DOHH2 (cell line): ENCODE measurements around the gene ADNP2.

Experiments used
- H3F3A ChIP-seq: fragments of 200-600 bp; sonication (generic), shearing (Covaris generic); 2 replicates; pipeline ENCODE4 v1.6.0; 2016; ENCODE audit warnings: antibody characterized with exemption, mild to moderate bottlenecking; ENCODE audit not compliant: control insufficient read depth, insufficient read depth
- H3K27ac ChIP-seq: fragments of 200-600 bp; sonication (generic); 2 replicates; pipeline ENCODE4 v1.5.1; 2014; ENCODE audit warnings: low read depth, mild to moderate bottlenecking, low read length, moderate library complexity
- H3K27me3 ChIP-seq: fragments of 200-600 bp; sonication (generic); 2 replicates; pipeline ENCODE4 v1.6.1; 2014; ENCODE audit warnings: mild to moderate bottlenecking, low read length, mixed read lengths; ENCODE audit not compliant: control insufficient read depth
- H3K36me3 ChIP-seq: fragments of 200-600 bp; sonication (generic); 2 replicates; pipeline ENCODE4 v1.6.1; 2014; ENCODE audit warnings: mild to moderate bottlenecking, low read length, moderate library complexity, mixed read lengths; ENCODE audit not compliant: control insufficient read depth
- H3K4me1 ChIP-seq: fragments of 200-600 bp; sonication (generic); 2 replicates; pipeline ENCODE4 v1.6.1; 2014; ENCODE audit warnings: mild to moderate bottlenecking, low read length, mixed read lengths; ENCODE audit not compliant: control insufficient read depth
- H3K4me2 ChIP-seq: fragments of 200-600 bp; sonication (generic); 2 replicates; pipeline ENCODE4 v1.6.0; 2014; ENCODE audit warnings: mild to moderate bottlenecking, low read length, moderate library complexity
- H3K4me3 ChIP-seq: fragments of 200-600 bp; sonication (generic); 2 replicates; pipeline ENCODE4 v1.5.1; 2014; ENCODE audit warnings: mild to moderate bottlenecking, low read length, mixed read lengths
- H3K79me2 ChIP-seq: fragments of 200-600 bp; sonication (generic); 2 replicates; pipeline ENCODE4 v1.6.1; 2014; ENCODE audit warnings: mild to moderate bottlenecking, low read length, mixed read lengths; ENCODE audit not compliant: control insufficient read depth
- H3K9me2 ChIP-seq: fragments of 200-600 bp; sonication (generic); replicated peaks from 2 replicates; pipeline ENCODE4 v1.6.1; 2014; ENCODE audit warnings: mild to moderate bottlenecking, low read length, mixed read lengths; ENCODE audit not compliant: control insufficient read depth
- H3K9me3 ChIP-seq: fragments of 200-600 bp; sonication (generic); 2 replicates; pipeline ENCODE4 v1.6.1; 2014; ENCODE audit warnings: antibody characterized with exemption, low read length, mixed read lengths; ENCODE audit not compliant: control insufficient read depth, insufficient read depth
- H4K20me1 ChIP-seq: fragments of 200-600 bp; sonication (generic); 2 replicates; pipeline ENCODE4 v1.6.0; 2014; ENCODE audit warnings: low read depth, mild to moderate bottlenecking, antibody characterized with exemption, low read length, moderate library complexity; ENCODE audit not compliant: control insufficient read depth, insufficient read depth
- CTCF ChIP-seq: fragments of 200-600 bp; sonication (generic); IDR thresholded peaks from one replicate; pipeline ENCODE4 v1.5.1; 2014; ENCODE audit warnings: antibody characterized with exemption, mild to moderate bottlenecking, low read depth, low read length; ENCODE audit not compliant: poor library complexity, severe bottlenecking
- EZH2phosphoT487 ChIP-seq: fragments of 200-600 bp; sonication (generic); IDR thresholded peaks from 2 replicates; pipeline ENCODE4 v1.6.1; 2017; ENCODE audit warnings: borderline replicate concordance, mild to moderate bottlenecking, antibody characterized with exemption, low read length, moderate library complexity, mixed read lengths

Gene ADNP2

DNA sequence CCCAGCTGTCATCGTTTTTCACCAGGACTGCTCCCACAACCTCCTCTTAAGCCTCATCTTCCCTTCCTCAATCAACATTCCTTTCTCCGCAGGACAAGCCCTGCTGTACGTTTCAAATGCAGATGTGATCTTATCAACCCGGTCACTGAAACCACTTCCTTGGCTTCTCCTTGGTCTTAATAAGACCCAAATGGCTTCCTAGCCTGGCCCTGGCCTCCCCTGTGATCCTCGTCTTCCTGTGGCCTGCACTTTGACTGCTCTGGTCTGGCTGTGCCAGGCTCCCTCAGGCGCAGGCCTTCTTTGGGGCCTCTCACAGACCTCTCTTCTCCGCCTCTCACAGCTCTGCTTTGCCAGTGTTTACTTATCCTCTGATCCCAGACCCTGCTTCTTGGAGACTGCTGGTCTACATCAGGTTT is 4.7 kb upstream of the ADNP2 start:
- no peak overlapping the region for H3K27ac ChIP-seq
- peaks cover 23% of the 10 kb centered on the region for H3K4me1 ChIP-seq
- no peaks in the 10 kb centered on the region for H3K9me2 ChIP-seq
- no peaks in the 10 kb centered on the region for H3K79me2 ChIP-seq
- no peaks in the 10 kb centered on the region for H4K20me1 ChIP-seq
- H3K27me3 ChIP-seq, result no peaks in the 10 kb centered on the region
- no peak for TF ChIP-seq EZH2phosphoT487
- no peak for TF ChIP-seq CTCF
- H3K36me3 ChIP-seq, result no peaks in the 10 kb centered on the region
- H3K4me3 ChIP-seq, result no peak overlapping the region
- peaks cover 13% of the 10 kb centered on the region for H3F3A ChIP-seq
- H3K9me3 ChIP-seq, result peaks cover 6% of the 10 kb centered on the region; the same call in 1 of the 2 replicates
- H3K4me2 ChIP-seq, result no peak overlapping the region

DNA sequence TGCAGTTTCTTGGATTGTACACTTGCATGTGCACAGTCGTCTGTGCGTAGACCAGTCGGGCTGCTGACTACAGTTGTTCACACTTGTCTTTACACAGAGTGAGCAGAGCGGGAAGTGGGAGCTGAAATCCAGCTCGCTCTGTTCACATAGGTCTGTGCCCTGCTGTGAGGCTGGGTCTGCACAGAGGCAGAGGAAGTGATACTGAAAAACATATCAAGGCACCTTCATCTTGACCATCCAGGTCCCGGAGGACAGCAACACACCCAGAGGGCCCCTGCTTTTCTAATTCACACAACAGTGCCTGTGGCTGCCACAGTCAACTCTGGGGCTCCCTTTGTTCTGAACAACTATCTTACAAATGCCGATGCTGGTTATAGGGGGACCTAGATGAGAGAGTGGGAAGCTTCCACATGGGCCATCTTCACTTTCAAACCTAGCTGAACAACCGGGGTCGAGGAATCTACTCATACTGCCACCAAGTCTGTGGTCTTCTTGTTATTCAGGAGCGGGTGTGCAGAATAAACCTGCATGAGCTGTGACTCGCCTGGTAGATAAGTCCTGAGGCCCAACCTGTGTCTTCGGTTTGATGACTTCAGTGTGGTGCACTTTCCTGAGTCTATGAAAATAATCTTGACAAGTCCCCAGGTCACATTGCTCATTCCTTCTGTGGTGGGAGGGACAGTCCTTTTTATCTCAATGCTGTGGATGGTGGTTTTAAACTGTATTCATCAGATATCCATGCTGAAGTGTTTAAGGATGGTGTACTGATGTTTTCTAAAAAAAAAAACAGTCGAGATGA is 3.5 kb upstream of the ADNP2 start:
- Histone ChIP-seq H3F3A (peaks cover 13% of the 10 kb centered on the region), H3K9me3 (peaks cover 6% of the 10 kb centered on the region; the same call in 1 of the 2 replicates), H3K4me3 (peak overlapping the region; percentile 30), H3K36me3 (peaks cover 6% of the 10 kb centered on the region), H3K4me1 (peaks cover 29% of the 10 kb centered on the region), H3K4me2 (peak overlapping the region; percentile 53), H3K27me3 (no peaks in the 10 kb centered on the region), H4K20me1 (peaks cover 8% of the 10 kb centered on the region), H3K9me2 (no peaks in the 10 kb centered on the region), H3K79me2 (peaks cover 11% of the 10 kb centered on the region), H3K27ac (no peak overlapping the region)
- TF ChIP-seq CTCF (no peak), EZH2phosphoT487 (no peak)

- Histone ChIP-seq H3K4me1 (peaks cover 35% of the 10 kb centered on the region), H3K27me3 (no peaks in the 10 kb centered on the region), H3F3A (peaks cover 13% of the 10 kb centered on the region), H4K20me1 (peaks cover 13% of the 10 kb centered on the region), H3K36me3 (peaks cover 16% of the 10 kb centered on the region), H3K9me3 (peaks cover 6% of the 10 kb centered on the region; the same call in 1 of the 2 replicates), H3K79me2 (peaks cover 21% of the 10 kb centered on the region), H3K9me2 (no peaks in the 10 kb centered on the region), H3K4me3 (no peak overlapping the region), H3K27ac (no peak overlapping the region), H3K4me2 (no peak overlapping the region)
- TF ChIP-seq CTCF (no peak), EZH2phosphoT487 (no peak)
These were observed 2.5 kb upstream of the ADNP2 start for GRCh38 chr18:80106482-80107051.
